Measurements from ENCODE around the gene KRTAP26-1.

Gene KRTAP26-1

GRCh38 chr21:30336596-30336995 lies 16.5 kb upstream of the KRTAP26-1 start:
- Histone ChIP-seq H3K9ac (ENCODE audit: low read length) (no peak overlapping the region), H3K4me3 (ENCODE audit: low read length) (no peak overlapping the region), H3K27me3 (ENCODE audit: control insufficient read depth, insufficient read depth, low read length) (no peaks in the 10 kb centered on the region), H3K36me3 (ENCODE audit: control insufficient read depth, low read depth, low read length) (no peaks in the 10 kb centered on the region), H3K9me3 (ENCODE audit: control insufficient read depth, low read depth, low read length) (no peaks in the 10 kb centered on the region), H3K27ac (ENCODE audit: low read length) (no peak overlapping the region), H3K4me1 (ENCODE audit: control insufficient read depth, low read depth, low read length) (no peaks in the 10 kb centered on the region)

GRCh38 chr21:30333736-30334135 lies 13.6 kb upstream of the KRTAP26-1 start:
- H3K4me3 ChIP-seq (ENCODE audit: low read length), result no peak overlapping the region
- no peaks in the 10 kb centered on the region for H3K27me3 ChIP-seq (ENCODE audit: control insufficient read depth, insufficient read depth, low read length)
- H3K27ac ChIP-seq (ENCODE audit: low read length), result no peak overlapping the region
- H3K4me1 ChIP-seq (ENCODE audit: control insufficient read depth, low read depth, low read length), result no peaks in the 10 kb centered on the region
- H3K9ac ChIP-seq (ENCODE audit: low read length), result no peak overlapping the region
- no peaks in the 10 kb centered on the region for H3K9me3 ChIP-seq (ENCODE audit: control insufficient read depth, low read depth, low read length)
- H3K36me3 ChIP-seq (ENCODE audit: control insufficient read depth, low read depth, low read length), result no peaks in the 10 kb centered on the region

GRCh38 chr21:30332681-30333080 lies 12.6 kb upstream of the KRTAP26-1 start:
- Histone ChIP-seq H3K4me1 (ENCODE audit: control insufficient read depth, low read depth, low read length) (no peaks in the 10 kb centered on the region), H3K9ac (ENCODE audit: low read length) (no peak overlapping the region), H3K4me3 (ENCODE audit: low read length) (no peak overlapping the region), H3K36me3 (ENCODE audit: control insufficient read depth, low read depth, low read length) (no peaks in the 10 kb centered on the region), H3K9me3 (ENCODE audit: control insufficient read depth, low read depth, low read length) (no peaks in the 10 kb centered on the region), H3K27ac (ENCODE audit: low read length) (no peak overlapping the region), H3K27me3 (ENCODE audit: control insufficient read depth, insufficient read depth, low read length) (no peaks in the 10 kb centered on the region)

- H3K4me3 ChIP-seq (ENCODE audit: low read length), result no peak overlapping the region
- H3K36me3 ChIP-seq (ENCODE audit: control insufficient read depth, low read depth, low read length), result no peaks in the 10 kb centered on the region
- H3K4me1 ChIP-seq (ENCODE audit: control insufficient read depth, low read depth, low read length), result no peaks in the 10 kb centered on the region
- H3K27ac ChIP-seq (ENCODE audit: low read length), result no peak overlapping the region
- no peak overlapping the region for H3K9ac ChIP-seq (ENCODE audit: low read length)
- H3K27me3 ChIP-seq (ENCODE audit: control insufficient read depth, insufficient read depth, low read length), result no peaks in the 10 kb centered on the region
- H3K9me3 ChIP-seq (ENCODE audit: control insufficient read depth, low read depth, low read length), result no peaks in the 10 kb centered on the region
These were observed 9.2 kb upstream of the KRTAP26-1 start for GRCh38 chr21:30329203-30329875.

- Histone ChIP-seq H3K4me3 (ENCODE audit: low read length) (no peak overlapping the region), H3K9ac (ENCODE audit: low read length) (no peak overlapping the region), H3K4me1 (ENCODE audit: control insufficient read depth, low read depth, low read length) (no peaks in the 10 kb centered on the region), H3K9me3 (ENCODE audit: control insufficient read depth, low read depth, low read length) (no peaks in the 10 kb centered on the region), H3K27ac (ENCODE audit: low read length) (no peak overlapping the region), H3K36me3 (ENCODE audit: control insufficient read depth, low read depth, low read length) (no peaks in the 10 kb centered on the region), H3K27me3 (ENCODE audit: control insufficient read depth, insufficient read depth, low read length) (no peaks in the 10 kb centered on the region)
These were observed 6.3 kb upstream of the KRTAP26-1 start for GRCh38 chr21:30326390-30326789.

- Histone ChIP-seq H3K27me3 (ENCODE audit: control insufficient read depth, insufficient read depth, low read length) (no peaks in the 10 kb centered on the region), H3K36me3 (ENCODE audit: control insufficient read depth, low read depth, low read length) (no peaks in the 10 kb centered on the region), H3K4me3 (ENCODE audit: low read length) (no peak overlapping the region), H3K9ac (ENCODE audit: low read length) (no peak overlapping the region), H3K27ac (ENCODE audit: low read length) (no peak overlapping the region), H3K4me1 (ENCODE audit: control insufficient read depth, low read depth, low read length) (no peaks in the 10 kb centered on the region), H3K9me3 (ENCODE audit: control insufficient read depth, low read depth, low read length) (no peaks in the 10 kb centered on the region)
These were observed 4.4 kb downstream of the KRTAP26-1 start for GRCh38 chr21:30315701-30316100.

- H3K9ac ChIP-seq (ENCODE audit: low read length), result no peak overlapping the region
- no peaks in the 10 kb centered on the region for H3K27me3 ChIP-seq (ENCODE audit: control insufficient read depth, insufficient read depth, low read length)
- no peaks in the 10 kb centered on the region for H3K4me1 ChIP-seq (ENCODE audit: control insufficient read depth, low read depth, low read length)
- no peak overlapping the region for H3K27ac ChIP-seq (ENCODE audit: low read length)
- no peak overlapping the region for H3K4me3 ChIP-seq (ENCODE audit: low read length)
- no peaks in the 10 kb centered on the region for H3K36me3 ChIP-seq (ENCODE audit: control insufficient read depth, low read depth, low read length)
- H3K9me3 ChIP-seq (ENCODE audit: control insufficient read depth, low read depth, low read length), result no peaks in the 10 kb centered on the region
These were observed 13.2 kb downstream of the KRTAP26-1 start for GRCh38 chr21:30306884-30307283.

- Histone ChIP-seq H3K27me3 (ENCODE audit: control insufficient read depth, insufficient read depth, low read length) (no peaks in the 10 kb centered on the region), H3K9ac (ENCODE audit: low read length) (no peak overlapping the region), H3K27ac (ENCODE audit: low read length) (no peak overlapping the region), H3K4me1 (ENCODE audit: control insufficient read depth, low read depth, low read length) (no peaks in the 10 kb centered on the region), H3K4me3 (ENCODE audit: low read length) (no peak overlapping the region), H3K36me3 (ENCODE audit: control insufficient read depth, low read depth, low read length) (no peaks in the 10 kb centered on the region), H3K9me3 (ENCODE audit: control insufficient read depth, low read depth, low read length) (no peaks in the 10 kb centered on the region)
These were observed 15.0 kb downstream of the KRTAP26-1 start for GRCh38 chr21:30305136-30305535.

- no peak within 1 kb of the TSS for H3K4me3 ChIP-seq (ENCODE audit: low read length)
- no peaks in the 10 kb centered on the region for H3K36me3 ChIP-seq (ENCODE audit: control insufficient read depth, low read depth, low read length)
- no peak within 1 kb of the TSS for H3K9ac ChIP-seq (ENCODE audit: low read length)
- no peaks in the 10 kb centered on the region for H3K9me3 ChIP-seq (ENCODE audit: control insufficient read depth, low read depth, low read length)
- no peak within 1 kb of the TSS for H3K27ac ChIP-seq (ENCODE audit: low read length)
- no peaks in the 10 kb centered on the region for H3K4me1 ChIP-seq (ENCODE audit: control insufficient read depth, low read depth, low read length)
- no peaks in the 10 kb centered on the region for H3K27me3 ChIP-seq (ENCODE audit: control insufficient read depth, insufficient read depth, low read length)
These were observed 30.9 kb downstream of the KRTAP26-1 start, which contains the start of gene KRTAP25-1 for GRCh38 chr21:30289215-30289614. TSS of gene KRTAP25-1 (minus strand) at chr21:30289514. CDS start at chr21:30289490, 24 bp downstream.

- Histone ChIP-seq H3K36me3 (ENCODE audit: control insufficient read depth, low read depth, low read length) (no peaks in the 10 kb centered on the region), H3K4me1 (ENCODE audit: control insufficient read depth, low read depth, low read length) (no peaks in the 10 kb centered on the region), H3K27me3 (ENCODE audit: control insufficient read depth, insufficient read depth, low read length) (no peaks in the 10 kb centered on the region), H3K9me3 (ENCODE audit: control insufficient read depth, low read depth, low read length) (no peaks in the 10 kb centered on the region), H3K9ac (ENCODE audit: low read length) (no peak within 1 kb of the TSS), H3K27ac (ENCODE audit: low read length) (no peak within 1 kb of the TSS), H3K4me3 (ENCODE audit: low read length) (no peak within 1 kb of the TSS)
These were observed 37.3 kb downstream of the KRTAP26-1 start, which contains the start of gene KRTAP24-1 for GRCh38 chr21:30282850-30283249. TSS of gene KRTAP24-1 (minus strand) at chr21:30282950. CDS start at chr21:30282932, 18 bp downstream.

GRCh38 chr21:30271611-30272010 lies 48.5 kb downstream of the KRTAP26-1 start:
- no peak overlapping the region for H3K27ac ChIP-seq (ENCODE audit: low read length)
- no peak overlapping the region for H3K9ac ChIP-seq (ENCODE audit: low read length)
- no peaks in the 10 kb centered on the region for H3K36me3 ChIP-seq (ENCODE audit: control insufficient read depth, low read depth, low read length)
- H3K27me3 ChIP-seq (ENCODE audit: control insufficient read depth, insufficient read depth, low read length), result no peaks in the 10 kb centered on the region
- H3K4me1 ChIP-seq (ENCODE audit: control insufficient read depth, low read depth, low read length), result no peaks in the 10 kb centered on the region
- no peak overlapping the region for H3K4me3 ChIP-seq (ENCODE audit: low read length)
- H3K9me3 ChIP-seq (ENCODE audit: control insufficient read depth, low read depth, low read length), result no peaks in the 10 kb centered on the region

GRCh38 chr21:30271156-30271555 lies 49.0 kb downstream of the KRTAP26-1 start:
- Histone ChIP-seq H3K27me3 (ENCODE audit: control insufficient read depth, insufficient read depth, low read length) (no peaks in the 10 kb centered on the region), H3K4me3 (ENCODE audit: low read length) (no peak overlapping the region)

More at GRCh38 chr21:30271156-30271555, 49.0 kb downstream of the KRTAP26-1 start:
- no peak overlapping the region for H3K27ac ChIP-seq (ENCODE audit: low read length)
- H3K36me3 ChIP-seq (ENCODE audit: control insufficient read depth, low read depth, low read length), result no peaks in the 10 kb centered on the region
- no peak overlapping the region for H3K9ac ChIP-seq (ENCODE audit: low read length)
- H3K4me1 ChIP-seq (ENCODE audit: control insufficient read depth, low read depth, low read length), result no peaks in the 10 kb centered on the region
- H3K9me3 ChIP-seq (ENCODE audit: control insufficient read depth, low read depth, low read length), result no peaks in the 10 kb centered on the region

Data from iPS-18a (cell line).